ENCODE results near the gene RAPGEF2. TPM values are rescaled to one million over a fixed set of nuclear protein-coding genes. Genes with fewer than 3 reads are reported as not detected.

RAPGEF2 gene
- total RNA-seq, 1 donor from 2014 or later = 91.4 TPM

GRCh38 chr4:159134429-159134828 is 31.6 kb downstream of the RAPGEF2 start:
- no peak for DNase-seq

GRCh38 chr4:159137176-159137575 is 34.3 kb downstream of the RAPGEF2 start:
- no peak for DNase-seq

GRCh38 chr4:159138436-159138835 is 35.6 kb downstream of the RAPGEF2 start:
- DNase-seq = no peak

GRCh38 chr4:159141193-159141592 is 38.3 kb downstream of the RAPGEF2 start:
- DNase-seq = no peak

- DNase-seq = no peak
Observed at GRCh38 chr4:159142241-159142640, 39.4 kb downstream of the RAPGEF2 start.

GRCh38 chr4:159142681-159143384 is 40.0 kb downstream of the RAPGEF2 start:
- DNase-seq = no peak

GRCh38 chr4:159143687-159144086 is 40.8 kb downstream of the RAPGEF2 start:
- DNase-seq = no peak

- DNase-seq = no peak
Observed at GRCh38 chr4:159144112-159144694, 41.3 kb downstream of the RAPGEF2 start.

GRCh38 chr4:159145318-159145991 is 42.6 kb downstream of the RAPGEF2 start:
- DNase-seq = no peak

- DNase-seq = no peak
Observed at GRCh38 chr4:159145992-159146330, 43.1 kb downstream of the RAPGEF2 start.

- DNase-seq = no peak
Observed at GRCh38 chr4:159146488-159146887, 43.6 kb downstream of the RAPGEF2 start.

- DNase-seq = no peak
Observed at GRCh38 chr4:159148441-159148840, 45.6 kb downstream of the RAPGEF2 start.

GRCh38 chr4:159149666-159150065 is 46.8 kb downstream of the RAPGEF2 start:
- DNase-seq = no peak

- DNase-seq = no peak
Observed at GRCh38 chr4:159150396-159150795, 47.5 kb downstream of the RAPGEF2 start.

- DNase-seq = no peak
Observed at GRCh38 chr4:159150821-159151390, 48.0 kb downstream of the RAPGEF2 start.

GRCh38 chr4:159151689-159152088 is 48.8 kb downstream of the RAPGEF2 start:
- DNase-seq = no peak

- no peak for DNase-seq
Observed at GRCh38 chr4:159152181-159152580, 49.3 kb downstream of the RAPGEF2 start.

- no peak for DNase-seq
Observed at GRCh38 chr4:159153669-159154068, 50.8 kb downstream of the RAPGEF2 start.

- DNase-seq = no peak
Observed at GRCh38 chr4:159155119-159155518, 52.2 kb downstream of the RAPGEF2 start.

- peak; percentile 40 for DNase-seq
Observed at GRCh38 chr4:159158083-159158617, 55.3 kb downstream of the RAPGEF2 start.

GRCh38 chr4:159158985-159159384 is 56.1 kb downstream of the RAPGEF2 start:
- no peak for DNase-seq

- peak; percentile 83 for DNase-seq
Observed at GRCh38 chr4:159159611-159160010, 56.7 kb downstream of the RAPGEF2 start.

GRCh38 chr4:159160242-159160641 is 57.4 kb downstream of the RAPGEF2 start:
- no peak for DNase-seq

All from dermis blood vessel endothelial cell (primary cell).